ENCODE results near the gene CHTF18.

Gene CHTF18

DNA sequence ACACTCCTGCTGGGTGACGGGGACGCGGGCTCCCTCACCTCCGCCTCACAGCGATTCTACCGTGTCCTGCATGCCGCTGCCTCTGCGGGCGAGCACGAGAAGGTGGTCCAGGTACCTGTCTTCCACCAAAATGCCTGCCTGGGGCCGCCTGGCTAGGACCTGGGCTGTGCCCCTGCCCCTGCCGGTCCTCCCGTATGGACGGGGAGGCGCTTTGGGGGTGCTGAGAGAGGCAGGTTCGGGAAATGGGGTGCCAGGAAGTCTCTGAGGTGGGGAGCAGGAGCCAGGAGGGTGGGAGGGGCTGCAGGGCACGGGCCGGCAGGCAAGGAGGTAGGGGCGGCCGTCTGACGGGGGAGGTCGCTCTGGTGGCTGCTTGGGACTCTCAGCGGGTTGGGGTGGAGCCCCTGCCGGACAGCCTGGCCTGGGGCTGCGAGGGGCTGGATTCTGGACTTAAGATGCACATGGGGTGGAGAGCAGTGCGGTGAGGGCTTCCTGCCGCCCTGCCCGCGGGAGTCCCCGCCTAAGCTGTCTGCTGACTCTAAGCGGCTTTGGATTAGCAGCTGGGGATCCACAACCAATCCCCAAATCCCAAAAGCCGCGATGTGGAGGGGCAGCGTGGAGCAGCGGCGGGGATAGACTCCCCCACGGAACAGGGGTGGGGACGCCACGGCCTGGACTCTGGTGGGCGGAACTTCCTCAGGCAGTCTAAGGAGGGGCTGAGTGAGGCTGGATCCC lies 5.8 kb downstream of the CHTF18 start:
- no peak overlapping the region for H3K4me3 ChIP-seq (ENCODE audit: low read depth, low read length)
- DNase-seq (ENCODE audit: low read depth): no peak
- TF ChIP-seq, protein P1, sequence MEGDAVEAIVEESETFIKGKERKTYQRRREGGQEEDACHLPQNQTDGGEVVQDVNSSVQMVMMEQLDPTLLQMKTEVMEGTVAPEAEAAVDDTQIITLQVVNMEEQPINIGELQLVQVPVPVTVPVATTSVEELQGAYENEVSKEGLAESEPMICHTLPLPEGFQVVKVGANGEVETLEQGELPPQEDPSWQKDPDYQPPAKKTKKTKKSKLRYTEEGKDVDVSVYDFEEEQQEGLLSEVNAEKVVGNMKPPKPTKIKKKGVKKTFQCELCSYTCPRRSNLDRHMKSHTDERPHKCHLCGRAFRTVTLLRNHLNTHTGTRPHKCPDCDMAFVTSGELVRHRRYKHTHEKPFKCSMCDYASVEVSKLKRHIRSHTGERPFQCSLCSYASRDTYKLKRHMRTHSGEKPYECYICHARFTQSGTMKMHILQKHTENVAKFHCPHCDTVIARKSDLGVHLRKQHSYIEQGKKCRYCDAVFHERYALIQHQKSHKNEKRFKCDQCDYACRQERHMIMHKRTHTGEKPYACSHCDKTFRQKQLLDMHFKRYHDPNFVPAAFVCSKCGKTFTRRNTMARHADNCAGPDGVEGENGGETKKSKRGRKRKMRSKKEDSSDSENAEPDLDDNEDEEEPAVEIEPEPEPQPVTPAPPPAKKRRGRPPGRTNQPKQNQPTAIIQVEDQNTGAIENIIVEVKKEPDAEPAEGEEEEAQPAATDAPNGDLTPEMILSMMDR (IDR thresholded peaks at IDR 0.05; ENCODE audit: insufficient read depth, low read depth, low read length, missing control alignments): no peak

DNA sequence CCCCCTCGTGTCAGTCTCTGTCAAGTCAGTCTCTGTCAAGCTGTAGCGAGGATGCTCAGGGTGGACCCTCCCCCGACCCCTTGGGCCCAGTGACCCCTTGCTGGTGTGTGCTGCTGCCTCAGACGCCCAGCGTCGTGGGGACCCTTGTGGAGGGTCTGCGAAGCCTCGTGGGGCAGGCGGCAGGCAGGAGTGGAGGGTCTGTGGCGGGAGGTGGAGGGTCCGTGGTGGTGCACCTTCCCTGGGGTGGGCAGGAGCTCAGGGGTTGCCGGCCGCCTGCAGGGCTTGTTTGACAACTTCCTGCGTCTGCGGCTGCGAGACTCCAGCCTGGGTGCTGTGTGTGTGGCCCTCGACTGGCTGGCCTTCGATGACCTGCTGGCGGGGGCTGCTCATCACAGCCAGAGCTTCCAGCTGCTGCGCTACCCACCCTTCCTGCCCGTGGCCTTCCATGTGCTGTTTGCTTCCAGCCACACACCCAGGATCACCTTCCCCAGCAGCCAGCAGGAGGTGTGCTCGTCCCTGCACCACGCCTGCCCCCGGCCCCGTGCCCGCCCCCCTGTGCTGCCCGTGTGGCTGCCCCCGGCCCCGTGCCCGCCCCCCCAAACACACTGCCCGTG lies 6.5 kb downstream of the CHTF18 start:
- no peak overlapping the region for H3K4me3 ChIP-seq (ENCODE audit: low read depth, low read length)
- no peak for DNase-seq (ENCODE audit: low read depth)
- TF ChIP-seq, protein P1 (IDR thresholded peaks at IDR 0.05; ENCODE audit: insufficient read depth, low read depth, low read length, missing control alignments): no peak

DNA sequence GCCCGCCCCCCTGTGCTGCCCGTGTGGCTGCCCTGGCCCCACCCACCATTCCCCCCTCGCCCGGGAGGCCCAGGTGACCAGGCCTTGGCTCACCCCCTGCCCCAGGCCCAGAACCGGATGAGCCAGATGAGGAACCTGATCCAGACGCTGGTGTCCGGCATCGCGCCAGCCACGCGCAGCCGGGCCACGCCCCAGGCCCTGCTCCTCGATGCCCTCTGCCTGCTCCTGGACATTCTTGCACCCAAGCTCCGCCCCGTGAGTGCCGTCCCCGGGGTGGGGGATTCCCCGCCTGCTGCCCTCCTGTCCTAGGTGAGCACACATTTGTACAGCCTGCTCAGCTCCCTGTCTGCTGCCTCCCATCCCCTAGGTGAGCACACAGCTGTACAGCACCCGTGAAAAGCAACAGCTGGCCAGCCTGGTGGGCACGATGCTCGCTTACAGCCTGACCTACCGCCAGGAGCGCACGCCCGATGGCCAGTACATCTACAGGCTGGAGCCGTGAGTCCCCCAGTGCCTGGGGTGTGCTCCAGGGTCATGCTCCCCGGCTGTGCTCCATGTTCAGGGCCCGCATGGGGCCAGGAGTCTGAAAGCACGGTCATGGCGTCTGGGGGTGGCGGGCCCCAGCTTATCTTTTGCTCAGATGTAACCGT lies 7.3 kb downstream of the CHTF18 start:
- DNase-seq (ENCODE audit: low read depth): no peak
- TF ChIP-seq, protein P1 (IDR thresholded peaks at IDR 0.05; ENCODE audit: insufficient read depth, low read depth, low read length, missing control alignments): no peak
- no peak overlapping the region for H3K4me3 ChIP-seq (ENCODE audit: low read depth, low read length)

DNA sequence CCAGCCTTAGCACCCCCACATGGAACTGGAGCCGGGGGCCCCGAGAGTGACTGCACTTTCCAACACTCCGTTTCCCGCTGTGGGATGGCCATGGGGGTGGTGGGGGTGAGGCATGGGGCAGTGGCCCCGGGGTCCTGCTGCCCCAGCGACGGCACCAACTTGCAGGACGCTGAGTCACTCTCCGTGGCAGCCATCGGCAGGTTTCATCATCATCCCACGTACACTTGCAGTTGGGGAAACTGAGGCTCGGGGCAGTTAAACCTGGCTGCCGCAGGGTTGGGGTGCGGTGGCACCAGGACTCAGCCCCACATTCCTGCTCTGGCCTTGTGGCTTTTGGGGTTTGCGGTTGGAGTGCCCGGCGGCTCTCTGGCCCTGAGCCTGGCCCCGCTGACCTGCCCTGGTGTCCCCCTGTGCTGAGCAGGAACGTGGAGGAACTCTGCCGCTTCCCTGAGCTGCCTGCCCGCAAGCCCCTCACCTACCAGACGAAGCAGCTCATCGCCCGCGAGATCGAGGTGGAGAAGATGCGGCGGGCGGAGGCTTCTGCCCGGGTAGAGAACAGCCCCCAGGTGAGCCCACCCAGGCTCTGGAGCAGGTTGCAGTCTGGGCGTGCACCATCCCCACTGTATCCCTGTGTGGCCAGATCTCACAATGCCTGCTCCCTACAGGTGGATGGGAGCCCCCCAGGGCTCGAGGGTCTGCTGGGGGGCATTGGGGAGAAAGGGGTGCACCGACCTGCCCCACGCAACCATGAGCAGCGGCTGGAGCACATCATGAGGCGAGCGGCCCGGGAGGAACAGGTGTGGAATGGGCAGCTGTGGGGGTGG lies 8.1 kb downstream of the CHTF18 start:
- H3K4me3 ChIP-seq (ENCODE audit: low read depth, low read length): no peak overlapping the region
- no peak for DNase-seq (ENCODE audit: low read depth)
- TF ChIP-seq, protein P1 (IDR thresholded peaks at IDR 0.05; ENCODE audit: insufficient read depth, low read depth, low read length, missing control alignments): no peak

DNA sequence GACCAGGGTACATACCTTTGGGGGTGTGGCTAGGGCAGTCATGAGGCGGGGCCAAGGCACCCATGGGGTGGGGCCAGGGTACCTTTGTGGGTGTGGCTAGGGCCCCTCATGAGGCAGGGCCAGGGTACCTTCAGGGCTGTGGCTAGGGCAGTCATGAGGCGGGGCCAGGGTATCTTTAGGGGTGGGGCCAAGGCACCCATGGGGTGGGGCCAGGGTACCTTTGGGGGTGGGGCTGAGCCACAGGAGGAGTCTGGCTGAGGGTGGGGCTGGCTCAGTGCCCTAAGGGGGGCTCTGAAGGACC lies 8.7 kb downstream of the CHTF18 start:
- DNase-seq (ENCODE audit: low read depth): peak; percentile 51
- TF ChIP-seq, protein P1 (IDR thresholded peaks at IDR 0.05; ENCODE audit: insufficient read depth, low read depth, low read length, missing control alignments): no peak
- H3K4me3 ChIP-seq (ENCODE audit: low read depth, low read length): no peak overlapping the region

DNA sequence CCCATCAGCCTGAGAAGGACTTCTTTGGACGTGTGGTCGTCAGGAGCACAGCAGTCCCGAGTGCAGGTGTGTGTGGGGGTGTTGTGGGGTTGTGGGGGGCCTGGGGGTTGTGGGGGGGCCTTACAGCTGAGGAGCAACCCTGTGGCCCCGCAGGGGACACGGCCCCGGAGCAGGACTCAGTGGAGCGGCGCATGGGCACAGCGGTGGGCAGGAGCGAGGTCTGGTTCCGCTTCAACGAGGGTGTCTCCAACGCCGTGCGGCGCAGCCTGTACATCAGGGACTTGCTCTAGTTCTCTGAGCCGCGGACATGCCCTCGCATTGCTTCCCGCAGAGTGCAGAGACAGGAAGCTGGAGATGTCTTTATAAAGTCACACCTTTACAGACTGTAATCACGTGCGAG lies 9.3 kb downstream of the CHTF18 start:
- no peak overlapping the region for H3K4me3 ChIP-seq (ENCODE audit: low read depth, low read length)
- no peak for DNase-seq (ENCODE audit: low read depth)
- TF ChIP-seq, protein P1 (IDR thresholded peaks at IDR 0.05; ENCODE audit: insufficient read depth, low read depth, low read length, missing control alignments): no peak
